ENCODE measurements around the gene RAET1E.

DNA sequence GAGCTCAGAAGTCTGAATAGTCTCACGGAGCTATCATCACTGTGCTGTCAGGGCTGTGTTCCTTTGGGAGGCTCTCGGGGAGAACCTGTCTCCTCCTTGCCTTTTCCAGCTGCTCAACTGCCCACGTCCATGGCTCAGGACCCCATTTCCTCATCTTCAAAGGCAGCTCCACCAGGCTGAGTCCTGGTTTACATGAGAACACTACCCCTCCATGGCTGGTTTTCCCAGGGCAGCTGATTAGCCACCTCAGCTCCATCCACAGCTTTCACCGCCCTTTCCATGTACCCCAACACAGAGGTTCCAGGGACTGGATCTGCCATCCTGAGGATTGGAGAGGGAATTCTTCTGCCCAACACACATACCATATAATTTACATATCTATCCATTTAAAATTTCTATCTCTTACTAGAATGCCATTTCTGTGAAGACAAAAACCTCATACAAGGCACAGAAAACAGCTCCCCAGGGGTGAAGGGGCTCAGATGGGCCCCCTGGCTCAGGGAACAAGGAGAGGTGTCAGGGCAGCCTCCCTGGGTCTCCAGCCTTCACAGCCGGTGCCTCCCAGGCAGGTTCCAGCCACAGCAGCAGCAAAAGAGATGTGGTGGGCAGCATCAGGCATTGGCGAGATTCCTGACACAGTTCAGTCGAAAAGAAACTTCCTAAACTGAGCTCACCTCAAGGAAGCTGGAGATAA, 2.2 kb upstream of the RAET1E start:
- no peak for TF ChIP-seq ZNF274 (IDR thresholded peaks at IDR 0.05; ENCODE audit: low read depth, low read length)
- TF ChIP-seq SUZ12 (IDR thresholded peaks at IDR 0.05; ENCODE audit: extremely low read depth, insufficient read depth, insufficient read length), result no peak
- TF ChIP-seq YY1 (IDR thresholded peaks at IDR 0.05; ENCODE audit: insufficient read depth, insufficient read length), result no peak

Measured in NT2/D1 (cell line).